Endothelial cell of hepatic sinusoid (primary cell): ENCODE results near the gene NDE1.
"Not testable (repeated sequence)": the region's sequence is repeated elsewhere in the genome, so short reads cannot be mapped to it uniquely, and the experiment has no call there.

Source experiments
- in situ Hi-C: cut with HindIII; loops from 2 replicates; pipeline ENCODE4 v1.10.0; 2017; ENCODE audit warnings: low sequenced_read_pairs

The NDE1 gene

GRCh38 chr16:15620611-15621195, 29.3 kb upstream of the NDE1 start:
- in situ Hi-C loops: no loop called here

- in situ Hi-C loops: no loop called here
Observed at GRCh38 chr16:15621456-15621855, 28.6 kb upstream of the NDE1 start.

GRCh38 chr16:15621889-15622288, 28.2 kb upstream of the NDE1 start:
- in situ Hi-C loops: no loop called here

- in situ Hi-C loops: no loop called here
Observed at GRCh38 chr16:15631730-15632409, 18.2 kb upstream of the NDE1 start.

- in situ Hi-C loops: no loop called here
Observed at GRCh38 chr16:15635926-15636325, 14.1 kb upstream of the NDE1 start.

- in situ Hi-C loops: no loop called here
Observed at GRCh38 chr16:15636392-15636873, 13.6 kb upstream of the NDE1 start.

GRCh38 chr16:15639061-15639568, 10.9 kb upstream of the NDE1 start:
- in situ Hi-C loops: no loop called here

GRCh38 chr16:15640966-15641365, 9.1 kb upstream of the NDE1 start:
- in situ Hi-C loops: loop anchor here (5.0 kb wide), 1 partner anchor 44 kb away; no protein-coding TSS in a partner anchor

GRCh38 chr16:15641753-15642556, 8.1 kb upstream of the NDE1 start:
- in situ Hi-C loops: loop anchor here (5.0 kb wide), 1 partner anchor 45 kb away; no protein-coding TSS in a partner anchor

- in situ Hi-C loops: loop anchor here (5.0 kb wide), 1 partner anchor 45 kb away; no protein-coding TSS in a partner anchor
Observed at GRCh38 chr16:15642557-15643047, 7.4 kb upstream of the NDE1 start.

- in situ Hi-C loops: loop anchor here (5.0 kb wide), 1 partner anchor 46 kb away; no protein-coding TSS in a partner anchor
Observed at GRCh38 chr16:15643048-15643945, 6.7 kb upstream of the NDE1 start, which contains the start of gene MARF1. TSS of gene MARF1 (minus strand) at chr16:15643154. CDS start at chr16:15639233, 3,921 bp downstream.

- in situ Hi-C loops: loop anchor here (5.0 kb wide), 1 partner anchor 47 kb away; no protein-coding TSS in a partner anchor
Observed at GRCh38 chr16:15643946-15644250, 6.1 kb upstream of the NDE1 start.

- in situ Hi-C loops: loop anchor here (5.0 kb wide), 1 partner anchor 47 kb away; no protein-coding TSS in a partner anchor
Observed at GRCh38 chr16:15644267-15644961, 5.6 kb upstream of the NDE1 start.

- in situ Hi-C loops: loop anchor here (5.0 kb wide), 1 partner anchor 48 kb away; no protein-coding TSS in a partner anchor
Observed at GRCh38 chr16:15644962-15645465, 5.0 kb upstream of the NDE1 start.

- in situ Hi-C loops: not testable (repeated sequence)
Observed at GRCh38 chr16:15646557-15647293, 3.3 kb upstream of the NDE1 start.

- in situ Hi-C loops: no loop called here
Observed at GRCh38 chr16:15647294-15648014, 2.6 kb upstream of the NDE1 start.

- in situ Hi-C loops: no loop called here
Observed at GRCh38 chr16:15648135-15648730, 1.8 kb upstream of the NDE1 start.
